H1 (cell line): ENCODE measurements around the gene MEX3C. TPM values are rescaled to one million over a fixed set of nuclear protein-coding genes. Genes with fewer than 3 reads are reported as not detected.

Source experiments
- BRCA1 ChIP-seq: IDR thresholded peaks from 2 replicates; pipeline ENCODE4 v1.6.1; 2012; ENCODE audit warnings: low read depth, low read length, improper control_type of control experiment
- CEBPB ChIP-seq: IDR thresholded peaks from 2 replicates; pipeline ENCODE4 v1.6.1; 2012; ENCODE audit warnings: low read depth, low read length
- CHD7 ChIP-seq: fragments of 300-600 bp; sonication (generic); IDR thresholded peaks from 2 replicates; pipeline ENCODE4 v1.7.1; 2012; ENCODE audit warnings: low read length, moderate library complexity, mild to moderate bottlenecking, inconsistent platforms; ENCODE audit not compliant: insufficient replicate concordance
- CTBP2 ChIP-seq: IDR thresholded peaks from 2 replicates; pipeline ENCODE4 v1.7.0; 2011; ENCODE audit warnings: borderline replicate concordance, mild to moderate bottlenecking, moderate library complexity, mixed read lengths, low read length; ENCODE audit not compliant: insufficient read depth, insufficient read length
- POLR2A ChIP-seq, 2 experiments: IDR thresholded peaks; 1 replicate in 1 of 2; 2 replicates in 1 of 2; pipeline ENCODE4 v1.6.1; 2011; ENCODE audit warnings: low read depth in 2 of 2, low read length in 2 of 2, mild to moderate bottlenecking in 2 of 2; ENCODE audit errors: control extremely low read depth in 1 of 2
- SUZ12 ChIP-seq: fragments of 200-600 bp; sonication (generic); IDR thresholded peaks from 2 replicates; pipeline ENCODE4 v1.6.1; 2012; ENCODE audit warnings: mild to moderate bottlenecking, inconsistent platforms, low read length, moderate library complexity, mixed read lengths
- ZNF274 ChIP-seq: IDR thresholded peaks from 2 replicates; pipeline ENCODE4 v1.7.0; 2012; ENCODE audit warnings: low read length, borderline replicate concordance; ENCODE audit errors: extremely low read depth
- polyA plus RNA-seq, 7 experiments: library from polyadenylated mRNA; depleted of rRNA in 3 of 7; stranded (reverse) in 5 of 7; unstranded in 2 of 7; fragments of >200 nt in 5 of 7; fragments of 200-250 nt in 2 of 7; gene quantifications; 1 replicate in 5 of 7; 2 replicates in 1 of 7; 4 replicates in 1 of 7; pipeline versions ENCODE4 v1.2.1 to v1.2.3, GENCODE V29; 2011 to 2013; ENCODE audit warnings: missing spikeins in 2 of 7, mixed read lengths in 2 of 7
- total RNA-seq: library from RNA; stranded (reverse); fragmentation: NEBNext Ultra II Directional; extraction: Animal tissue kit (Norgen Biotek cat#: 25700); gene quantifications from 2 replicates; pipeline ENCODE4 v1.2.1, GENCODE V29; 2021

MEX3C gene
- total and polyA plus RNA-seq, 2 of the 8 experiments (the other 6 are each of a cell fraction or from before 2014, with no cell fraction given) = 48.2 to 103 TPM

GRCh38 chr18:51163543-51163942 lies 33.9 kb downstream of the MEX3C start (continued):
- TF ChIP-seq CHD7 (no peak), POLR2A (IDR thresholded peaks at IDR 0.05; ENCODE audit: control extremely low read depth in 1 of 2, low read depth in 2 of 2, low read length in 2 of 2) (no peak), CTBP2 (no peak), ZNF274 (no peak), BRCA1 (no peak), SUZ12 (no peak), CEBPB (no peak)
